HepG2 (cell line): ENCODE results near the gene SDHD. TPM values are rescaled to one million over a fixed set of nuclear protein-coding genes. Genes with fewer than 3 reads are reported as not detected.

ENCODE experiments used
- ASH2L ChIP-seq: fragments of 300-600, 200-600 bp; sonication (generic); IDR thresholded peaks from 2 replicates; pipeline ENCODE4 v1.7.0; 2017; ENCODE audit warnings: low read depth, mild to moderate bottlenecking, moderate library complexity, mixed read lengths, low read length; ENCODE audit not compliant: insufficient read length
- BRCA1 ChIP-seq: sonication (generic); formaldehyde crosslinking; IDR thresholded peaks from 2 replicates; pipeline ENCODE4 v1.4.0; 2020; ENCODE audit warnings: missing genetic modification reagents
- CBX2 ChIP-seq, 2 experiments: fragments of 200-600 bp in 1 of 2; sonication (generic); formaldehyde crosslinking in 1 of 2; IDR thresholded peaks; 2 replicates each; pipeline versions ENCODE4 v1.7.0 to v1.8.1; 2018 to 2022; ENCODE audit warnings: low read depth in 2 of 2, low read length in 1 of 2, mild to moderate bottlenecking in 1 of 2, missing genetic modification reagents in 1 of 2
- CHCHD3 ChIP-seq: sonication (generic); formaldehyde crosslinking; IDR thresholded peaks from 2 replicates; pipeline ENCODE4 v1.8.0; 2022; ENCODE audit warnings: mild to moderate bottlenecking, missing genetic modification reagents, moderate library complexity
- DR1 ChIP-seq: sonication (generic); formaldehyde crosslinking; IDR thresholded peaks from 2 replicates; pipeline ENCODE4 v1.8.0; 2021; ENCODE audit warnings: mild to moderate bottlenecking, missing genetic modification reagents, inconsistent platforms
- GABPA ChIP-seq, 2 experiments: IDR thresholded peaks; 2 replicates each; pipeline ENCODE4 v1.6.1; 2011 to 2016; ENCODE audit warnings: low read depth in 2 of 2, low read length in 1 of 2, missing biosample characterization in 1 of 2, missing genetic modification characterization in 1 of 2
- GATA4 ChIP-seq: sonication (generic); IDR thresholded peaks from 2 replicates; pipeline ENCODE4 v1.6.1; 2016; ENCODE audit warnings: antibody characterized with exemption, low read depth, borderline replicate concordance
- GRHL1 ChIP-seq: sonication (generic); formaldehyde crosslinking; conservative IDR thresholded peaks from 2 replicates; pipeline ENCODE4 v1.8.0; 2022; ENCODE audit warnings: missing genetic modification reagents
- HNF1B ChIP-seq: sonication (generic); formaldehyde crosslinking; IDR thresholded peaks from 2 replicates; pipeline ENCODE4 v1.5.1; 2020; ENCODE audit warnings: mild to moderate bottlenecking, moderate library complexity, missing genetic modification reagents
- JUN ChIP-seq: sonication (generic); formaldehyde crosslinking; IDR thresholded peaks from 2 replicates; pipeline ENCODE4 v1.4.0; 2020; ENCODE audit warnings: mild to moderate bottlenecking, missing genetic modification reagents
- KDM5A ChIP-seq: fragments of 200-600 bp; sonication (generic); IDR thresholded peaks from 2 replicates; pipeline ENCODE4 v1.7.0; 2018; ENCODE audit warnings: antibody characterized with exemption, mild to moderate bottlenecking, low read length, borderline replicate concordance
- KLF6 ChIP-seq: IDR thresholded peaks from 2 replicates; pipeline ENCODE4 v1.8.0; 2016; ENCODE audit warnings: missing biosample characterization, missing genetic modification reagents
- NKX3-1 ChIP-seq: sonication (generic); formaldehyde crosslinking; IDR thresholded peaks from 2 replicates; pipeline ENCODE4 v1.5.0; 2020; ENCODE audit warnings: missing genetic modification reagents
- SRSF1 ChIP-seq: fragments of 200-400 bp; formaldehyde crosslinking; optimal IDR thresholded peaks from 2 replicates; pipeline ENCODE3; 2017; ENCODE audit warnings: mild to moderate bottlenecking, low read depth, low read length, moderate library complexity
- TAF1 ChIP-seq: sonication (generic); formaldehyde crosslinking; IDR thresholded peaks from 2 replicates; pipeline ENCODE4 v1.4.0; 2020; ENCODE audit warnings: missing genetic modification reagents
- TBL1XR1 ChIP-seq: fragments of 150-350 bp; IDR thresholded peaks from 2 replicates; pipeline ENCODE4 v1.6.1; 2014; ENCODE audit warnings: borderline replicate concordance, low read length; ENCODE audit not compliant: partially characterized antibody
- TBP ChIP-seq: sonication (generic); formaldehyde crosslinking; IDR thresholded peaks from 2 replicates; pipeline ENCODE4 v1.5.0; 2020; ENCODE audit warnings: missing genetic modification reagents
- ZEB1 ChIP-seq: IDR thresholded peaks from 2 replicates; pipeline ENCODE4 v1.6.1; 2012; ENCODE audit warnings: mild to moderate bottlenecking, low read depth, inconsistent platforms; ENCODE audit not compliant: insufficient replicate concordance
- ZNF143 ChIP-seq: sonication (generic); formaldehyde crosslinking; IDR thresholded peaks from 2 replicates; pipeline ENCODE4 v1.4.0; 2020; ENCODE audit warnings: missing genetic modification reagents
- ZNF160 ChIP-seq: sonication (generic); formaldehyde crosslinking; IDR thresholded peaks from 2 replicates; pipeline ENCODE4 v1.8.0; 2022; ENCODE audit warnings: mild to moderate bottlenecking, inconsistent platforms, missing genetic modification reagents
- ZNF230 ChIP-seq: sonication (generic); formaldehyde crosslinking; IDR thresholded peaks from 2 replicates; pipeline ENCODE4 v1.4.0; 2020; ENCODE audit warnings: mild to moderate bottlenecking, missing genetic modification reagents
- ZNF597 ChIP-seq: sonication (generic); formaldehyde crosslinking; IDR thresholded peaks from 2 replicates; pipeline ENCODE4 v1.5.0; 2020; ENCODE audit warnings: missing genetic modification reagents
- ZNF614 ChIP-seq: IDR thresholded peaks from 2 replicates; pipeline ENCODE4 v1.6.1; 2018; ENCODE audit warnings: missing biosample characterization, missing genetic modification reagents, inconsistent platforms, borderline replicate concordance
- ZNF839 ChIP-seq: sonication (generic); formaldehyde crosslinking; IDR thresholded peaks from 2 replicates; pipeline ENCODE4 v1.4.0; 2020; ENCODE audit warnings: missing genetic modification reagents, mild to moderate bottlenecking, borderline replicate concordance
- ZNF878 ChIP-seq: sonication (generic); formaldehyde crosslinking; IDR thresholded peaks from 2 replicates; pipeline ENCODE4 v1.8.1; 2023; ENCODE audit warnings: mild to moderate bottlenecking, missing genetic modification reagents, moderate library complexity
- ZSCAN22 ChIP-seq: sonication (generic); formaldehyde crosslinking; IDR thresholded peaks from 2 replicates; pipeline ENCODE4 v1.4.0; 2020; ENCODE audit warnings: mild to moderate bottlenecking, missing genetic modification reagents
- polyA plus RNA-seq, 8 experiments: library from polyadenylated mRNA; depleted of rRNA in 3 of 8; stranded (reverse) in 7 of 8; unstranded in 1 of 8; fragments of >200 nt; fragmentation: Illumina TruSeq in 4 of 8; extraction: Trizol in 4 of 8; gene quantifications; 2 replicates each; pipeline versions ENCODE4 v1.2.1 to v1.2.3, GENCODE V29; 2011 to 2016; ENCODE audit warnings: low read depth in 4 of 8, missing spikeins in 1 of 8, mixed read lengths in 1 of 8; ENCODE audit not compliant: insufficient read depth in 1 of 8
- total RNA-seq, 5 experiments: library from RNA; depleted of rRNA; stranded (reverse); fragments of >200 nt; fragmentation: Illumina TruSeq; extraction: Trizol; gene quantifications; 2 replicates each; pipeline ENCODE4 v1.2.3, GENCODE V29; 2016; ENCODE audit warnings: low read depth in 1 of 5

Gene SDHD
- total and polyA plus RNA-seq, 2 of the 13 experiments (the other 11 are each of a cell fraction or from before 2014, with no cell fraction given): 117 to 123 TPM

- TF ChIP-seq KLF6 (CRISPR knock-in tag) (0 out of 2 replicates have a peak, but pooled peaks have one; percentile 22), CHCHD3 (no peak), TBP (no peak), KDM5A (peak; percentile 99), ZNF230 (no peak), JUN (CRISPR knock-in tag) (no peak), BRCA1 (CRISPR knock-in tag) (no peak), TAF1 (CRISPR knock-in tag) (peak; percentile 72), GRHL1 (CRISPR knock-in tag) (no peak), ZEB1 (no peak), ZNF160 (CRISPR knock-in tag) (no peak), NKX3-1 (peak; percentile 34; the same call in 1 of the 2 replicates), GATA4 (no peak), DR1 (CRISPR knock-in tag) (peak; percentile 33; the same call in 1 of the 2 replicates), SRSF1 (peak; percentile 89), TBL1XR1 (no peak), GABPA (IDR thresholded peaks at IDR 0.05; ENCODE audit: low read depth, low read length) (peak; percentile 88), GABPA (CRISPR knock-in tag; IDR thresholded peaks at IDR 0.05; ENCODE audit: low read depth) (peak; percentile 97), ZSCAN22 (CRISPR knock-in tag) (no peak), ZNF597 (CRISPR knock-in tag) (no peak), HNF1B (CRISPR knock-in tag) (no peak), ZNF143 (no peak), CBX2 (IDR thresholded peaks at IDR 0.05; ENCODE audit: low read depth, low read length) (no peak), CBX2 (CRISPR knock-in tag; IDR thresholded peaks at IDR 0.05; ENCODE audit: low read depth) (no peak), ZNF839 (CRISPR knock-in tag) (no peak), ZNF614 (CRISPR knock-in tag) (peak; percentile 60; the same call in 1 of the 2 replicates), ASH2L (peak; percentile 99), ZNF878 (CRISPR knock-in tag) (peak; percentile 92)
Measured at GRCh38 chr11:112073941-112074811, 12.5 kb upstream of the SDHD start, which contains the start of the genes NKAPD1 and PIH1D2 (continued).
